Limb (tissue), 2 donors: ENCODE data around the gene RAB27B.
A peak's percentile ranks its signal among the peaks of the same experiment; 100 is the strongest.
"Not testable (repeated sequence)": the region's sequence is repeated elsewhere in the genome, so short reads cannot be mapped to it uniquely, and the experiment has no call there.

Source experiments
- DNase-seq, 2 donors: peaks; one replicate each; pipeline ENCODE4 v3.0.0-alpha.2; 2016; ENCODE audit errors: extremely low spot score in 2 of 2

Gene RAB27B

DNA sequence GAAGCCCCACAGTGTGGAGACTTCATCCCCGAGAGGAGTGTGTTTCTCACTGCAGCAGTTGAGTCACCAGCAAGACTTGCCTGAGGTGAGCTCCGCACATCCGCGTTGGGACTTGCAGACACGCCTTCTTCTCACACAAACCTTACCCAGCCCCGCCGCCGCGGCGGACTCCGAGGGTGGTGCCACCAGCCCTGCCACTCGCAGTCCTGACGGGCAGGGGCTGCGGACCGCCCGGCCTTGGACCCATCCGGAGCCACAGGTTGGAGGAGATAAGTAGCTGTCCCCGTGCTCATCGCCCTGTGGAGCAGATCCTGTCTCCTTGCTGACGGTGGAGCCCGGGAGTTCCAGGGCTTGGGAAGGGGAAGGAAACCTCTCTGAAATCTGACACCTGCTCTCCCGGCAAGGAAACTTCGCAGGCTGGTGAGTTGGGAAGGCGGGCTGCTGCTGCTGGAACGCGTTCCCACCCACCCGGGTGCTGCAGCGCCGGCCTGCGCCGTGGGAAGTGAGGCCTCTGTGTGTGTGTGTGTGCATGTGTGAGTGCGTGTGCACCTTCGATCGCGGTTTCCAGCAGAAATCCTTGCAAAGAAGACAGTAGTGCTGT lies at the start of gene RAB27B:
Gene RAB27B (plus strand): TSS at position 197 of the 601 bp plus-strand sequence. CDS start 49,109 bp downstream, outside the sequence.
- DNase-seq = peak; percentile 66 to 77

DNA sequence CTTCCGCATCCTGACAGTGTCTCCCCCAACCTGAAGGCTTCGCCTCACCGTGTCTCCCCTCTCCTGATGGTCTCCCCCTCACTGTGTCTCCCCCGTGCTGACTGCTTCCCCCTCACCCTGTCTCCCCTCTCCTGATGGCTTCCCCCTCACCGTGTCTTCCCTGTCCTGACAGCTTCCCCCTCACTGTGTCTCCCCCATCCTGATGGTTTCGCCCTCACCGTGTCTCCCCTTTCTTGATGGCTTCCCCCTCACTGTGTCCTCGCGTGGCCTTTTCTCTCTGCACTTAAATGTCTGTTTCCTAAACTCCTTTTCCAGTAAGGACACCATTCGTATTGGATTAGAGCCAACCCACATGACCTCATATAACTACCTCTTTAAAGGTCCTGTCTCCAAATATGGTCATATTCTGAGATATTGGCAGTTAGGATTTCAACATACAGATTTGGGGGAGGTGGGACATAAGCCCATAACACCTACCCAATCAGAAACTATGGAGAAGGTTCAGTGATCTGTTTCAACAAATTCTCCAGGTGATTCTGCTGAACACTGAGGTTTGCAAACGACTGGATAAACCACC lies 47.9 kb upstream of the RAB27B start:
- DNase-seq = no peak

GRCh38 chr18:54780970-54781369 lies 47.3 kb upstream of the RAB27B start:
- DNase-seq = no peak

DNA sequence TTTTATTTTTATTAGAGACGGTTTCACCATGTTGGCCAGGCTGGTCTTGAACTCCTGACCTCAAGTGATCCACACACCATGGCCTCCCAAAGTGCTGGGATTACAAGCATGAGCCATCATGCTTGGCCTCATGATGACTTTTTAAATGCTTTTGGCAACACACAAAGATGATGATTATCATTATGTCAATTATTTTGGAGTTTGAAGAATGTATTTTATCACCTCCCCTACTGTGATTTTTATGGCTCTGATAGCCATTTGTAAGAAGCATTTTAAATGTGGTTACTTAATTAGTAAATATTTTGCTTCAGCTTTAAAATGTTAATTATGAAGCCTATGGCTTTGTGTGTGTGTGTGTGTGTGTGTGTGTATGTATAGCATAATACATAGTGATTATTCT lies 45.1 kb upstream of the RAB27B start:
- no peak for DNase-seq

GRCh38 chr18:54786206-54786605 lies 42.1 kb upstream of the RAB27B start:
- no peak for DNase-seq

- no peak for DNase-seq
Observed at GRCh38 chr18:54787121-54787520, 41.2 kb upstream of the RAB27B start.

GRCh38 chr18:54787616-54788015 lies 40.7 kb upstream of the RAB27B start:
- no peak for DNase-seq

DNA sequence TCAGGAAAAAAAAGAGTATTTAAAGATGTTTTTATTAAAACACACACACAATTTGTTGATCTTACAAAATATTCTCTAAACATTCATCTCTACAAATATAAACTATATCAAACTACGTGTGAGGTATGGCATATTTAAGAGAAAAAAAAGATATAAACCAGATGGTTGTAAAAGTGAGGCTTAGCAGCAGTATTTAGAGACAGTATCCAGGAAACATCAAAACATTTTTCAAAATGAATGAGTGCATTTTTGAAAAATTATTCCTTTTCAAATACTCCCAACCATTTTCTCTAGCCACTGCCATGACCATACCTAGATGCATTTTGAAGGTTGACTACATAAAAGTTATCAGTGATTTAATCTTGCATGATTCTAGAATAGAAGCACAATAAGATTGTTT lies 38.2 kb upstream of the RAB27B start:
- no peak for DNase-seq

- no peak for DNase-seq
Observed at GRCh38 chr18:54791657-54792056, 36.6 kb upstream of the RAB27B start.

DNA sequence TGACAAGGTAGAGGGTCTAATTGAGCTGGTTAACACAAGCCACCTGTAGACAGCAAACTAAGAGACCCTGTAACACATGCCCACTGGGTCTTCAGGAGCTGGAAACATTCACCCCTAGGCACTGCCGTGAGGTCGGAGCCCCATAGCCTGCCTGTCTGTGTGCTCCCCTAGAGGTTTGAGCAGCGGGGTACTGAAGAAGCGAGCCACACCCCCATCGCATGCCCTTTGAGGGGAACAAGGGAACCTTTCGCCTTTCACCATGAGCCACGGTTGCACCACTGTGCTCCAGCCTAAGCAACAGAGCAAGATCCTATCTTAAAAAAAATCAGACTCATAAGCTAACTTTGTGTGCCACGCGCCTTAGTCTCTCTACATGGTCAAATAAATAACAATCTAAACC lies 36.2 kb upstream of the RAB27B start:
- no peak for DNase-seq

GRCh38 chr18:54794823-54795222 lies 33.5 kb upstream of the RAB27B start:
- DNase-seq = no peak

- no peak for DNase-seq
Observed at GRCh38 chr18:54798186-54798585, 30.1 kb upstream of the RAB27B start.

- no peak for DNase-seq
Observed at GRCh38 chr18:54801374-54801773, 26.9 kb upstream of the RAB27B start.

DNA sequence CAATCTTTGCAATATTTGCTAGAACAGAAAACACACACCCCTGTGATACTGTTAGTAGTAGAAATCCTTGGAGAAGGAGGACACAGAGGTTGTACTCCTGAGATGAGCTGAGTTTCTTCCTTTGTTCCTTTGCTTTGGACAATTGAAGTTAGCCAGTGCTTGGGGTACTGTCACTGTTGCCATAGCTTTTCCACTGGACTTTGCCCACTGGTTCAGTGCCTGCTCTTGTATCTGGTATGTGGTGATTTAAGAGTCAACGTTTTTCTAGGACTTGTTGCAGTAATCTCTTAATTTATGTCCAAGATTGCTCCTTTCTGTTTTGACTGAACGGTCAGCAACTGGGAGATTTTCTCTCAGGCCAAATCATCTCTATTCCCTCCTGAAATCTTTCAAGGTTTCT lies 26.1 kb upstream of the RAB27B start:
- no peak for DNase-seq

DNA sequence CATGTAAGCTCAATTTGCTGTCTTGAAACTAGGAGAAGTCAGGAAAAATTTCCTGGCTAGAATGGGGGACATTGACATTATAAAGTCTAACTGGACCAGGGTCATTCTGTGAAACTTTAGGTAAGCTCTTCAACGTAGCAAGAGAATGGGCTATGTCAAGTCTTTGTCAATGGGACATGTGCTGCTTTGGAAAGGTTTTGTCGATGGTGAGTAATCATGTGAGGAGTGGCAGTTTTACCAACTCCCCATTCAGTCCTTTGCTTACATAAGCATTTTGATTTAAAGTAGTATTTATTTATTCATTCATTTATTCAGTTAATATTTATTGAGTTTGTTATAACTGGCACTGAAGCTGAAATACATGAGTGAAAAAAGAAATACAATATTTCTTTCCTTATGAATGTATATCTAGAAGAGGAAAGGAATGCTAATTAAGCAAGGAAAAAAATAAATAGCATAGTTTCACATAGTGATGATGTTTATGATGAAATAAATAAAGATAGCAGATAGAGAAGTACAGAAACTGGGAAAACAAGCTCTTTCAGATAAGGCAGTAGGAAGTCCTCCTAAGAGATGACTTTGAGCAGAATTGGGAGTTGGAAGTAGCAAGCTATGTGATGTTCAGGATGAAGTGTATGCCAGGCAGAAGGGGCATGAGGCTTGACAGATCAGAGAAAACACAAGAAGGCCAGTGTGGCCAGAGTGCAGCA lies 25.4 kb upstream of the RAB27B start:
- no peak for DNase-seq

GRCh38 chr18:54805571-54806334 lies 22.5 kb upstream of the RAB27B start:
- DNase-seq = no peak

- no peak for DNase-seq
Observed at GRCh38 chr18:54806526-54806925, 21.8 kb upstream of the RAB27B start.

DNA sequence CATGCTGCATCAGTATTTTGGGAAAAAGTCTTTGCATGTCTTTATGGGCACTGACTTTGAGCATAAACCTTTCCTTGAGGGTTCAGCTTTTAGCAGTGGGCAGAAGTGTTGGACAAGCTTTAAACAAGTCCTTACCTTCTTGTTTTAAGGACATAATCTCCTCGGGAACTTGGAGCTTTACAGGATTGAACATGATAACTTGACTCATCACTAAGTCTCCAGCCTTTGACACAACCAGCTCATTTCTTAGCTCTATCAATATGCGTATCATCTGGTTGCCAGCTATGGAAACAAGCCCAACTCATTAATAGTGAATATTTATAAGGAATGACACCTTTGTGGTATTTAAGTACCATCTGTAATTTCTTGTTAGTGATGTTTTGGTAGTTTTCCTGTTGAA lies 21.0 kb upstream of the RAB27B start:
- DNase-seq = no peak

DNA sequence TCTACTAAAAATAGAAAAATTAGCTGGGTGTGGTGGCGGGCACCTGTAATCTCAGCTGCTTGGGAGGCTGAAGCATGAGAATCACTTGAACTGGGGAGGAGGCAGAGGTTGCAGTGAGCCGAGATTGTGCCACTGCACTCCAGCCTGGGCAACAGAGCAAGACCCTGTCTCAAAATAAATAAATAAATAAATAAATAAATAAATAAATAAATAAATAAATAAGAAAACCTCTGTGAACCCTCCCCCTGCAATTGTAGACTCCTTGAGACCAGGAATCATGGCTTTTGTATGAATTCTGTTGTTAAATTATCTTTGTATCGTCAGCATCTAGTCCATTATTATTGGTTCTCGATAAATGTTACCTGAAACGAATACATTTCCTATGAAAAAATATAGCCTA lies 17.6 kb upstream of the RAB27B start:
- not testable (repeated sequence) for DNase-seq

DNA sequence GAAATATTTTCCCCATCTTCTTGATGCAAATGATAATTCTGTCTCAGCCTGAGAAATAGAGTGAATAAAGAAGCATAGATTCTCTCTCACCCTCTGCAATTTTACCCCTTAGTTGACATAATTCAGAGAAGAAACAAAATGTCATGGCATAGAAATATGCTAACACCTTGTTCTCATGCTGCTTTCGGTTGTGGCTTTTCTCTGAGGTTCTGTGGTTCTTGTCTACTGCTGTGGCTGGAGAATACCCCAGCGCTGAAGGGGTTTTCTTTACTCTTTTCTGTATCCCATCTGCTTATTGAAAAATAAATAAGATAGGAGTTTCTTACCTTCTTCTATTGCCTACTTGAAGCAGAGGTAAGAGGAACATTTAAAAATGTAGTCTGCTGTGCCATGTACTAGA lies 15.4 kb upstream of the RAB27B start:
- no peak for DNase-seq

DNA sequence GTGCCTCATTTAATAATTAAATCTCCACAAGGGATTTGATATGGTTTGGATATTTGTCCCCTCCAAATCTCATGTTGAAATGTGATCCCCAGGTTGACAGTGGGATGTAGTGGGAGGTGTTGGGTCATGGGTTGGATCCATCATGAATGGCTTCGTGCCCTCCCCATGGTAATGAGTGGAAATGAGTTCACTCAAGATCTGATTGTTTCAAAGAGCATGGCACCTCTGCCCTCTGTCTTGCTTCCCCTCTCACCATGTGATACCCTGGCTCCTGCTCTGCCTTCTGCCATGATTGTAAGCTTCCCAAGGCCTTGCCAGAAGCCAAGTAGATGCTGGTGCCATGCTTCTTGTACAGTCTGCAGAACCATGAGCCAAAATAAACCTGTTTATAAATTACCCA lies 15.0 kb upstream of the RAB27B start:
- no peak for DNase-seq

GRCh38 chr18:54813977-54814565 lies 14.2 kb upstream of the RAB27B start:
- no peak for DNase-seq
